Limb (tissue), 2 donors: ENCODE measurements around the gene ZNF83.

Experiments used
- DNase-seq, 2 donors: peaks; one replicate each; pipeline ENCODE4 v3.0.0-alpha.2; 2016; ENCODE audit errors: extremely low spot score in 2 of 2

The ZNF83 gene

GRCh38 chr19:52569638-52569999 lies 68.5 kb downstream of the ZNF83 start:
- DNase-seq = peak; percentile 34 to 73

GRCh38 chr19:52567921-52568320 lies 70.2 kb downstream of the ZNF83 start:
- no peak for DNase-seq

DNA sequence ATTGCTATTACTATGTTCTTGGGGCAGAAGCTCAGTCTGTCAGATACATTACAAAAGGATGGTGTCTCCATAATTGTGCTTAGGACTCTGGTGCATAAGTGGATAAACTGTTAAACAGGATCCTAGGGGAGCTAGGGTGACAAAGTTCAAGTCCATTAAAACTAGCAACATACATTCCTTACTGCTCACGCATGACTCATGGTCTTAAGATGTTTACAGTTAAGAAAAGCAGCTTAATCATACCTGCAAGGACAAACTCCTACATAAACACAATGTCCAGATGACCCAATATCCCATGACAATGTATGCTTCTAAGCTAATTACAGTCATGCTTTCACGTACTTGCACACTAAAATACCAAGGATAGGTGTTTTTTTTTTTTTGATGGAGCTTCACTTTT lies 71.6 kb downstream of the ZNF83 start:
- DNase-seq = no peak

DNA sequence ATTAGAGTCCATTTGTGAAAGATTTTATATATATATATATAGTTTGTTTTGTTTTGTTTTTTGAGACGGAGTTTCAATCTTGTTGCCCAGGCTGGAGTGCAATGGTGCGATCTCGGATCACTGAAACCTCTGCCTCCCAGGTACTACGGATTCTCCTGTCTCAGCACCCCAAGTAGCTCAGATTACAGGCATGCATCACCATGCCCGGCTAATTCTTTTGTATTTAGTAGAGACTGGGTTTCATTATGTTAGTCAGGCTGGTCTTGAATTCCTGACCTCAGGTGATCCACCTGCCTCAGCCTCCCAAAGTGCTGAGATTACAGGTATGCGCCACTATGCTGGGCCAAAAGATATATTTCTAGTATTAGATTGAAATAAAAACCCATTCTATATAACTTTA lies 72.0 kb downstream of the ZNF83 start:
- no peak for DNase-seq
